H1 (cell line): ENCODE data around the gene SP4. TPM values are rescaled to one million over a fixed set of nuclear protein-coding genes. Genes with fewer than 3 reads are reported as not detected.

Source experiments
- CTCF ChIA-PET: fragments of 300-600 bp; sonication (Branson Sonifier 250); formaldehyde crosslinking; loops from one replicate; lab custom pipeline; 2021; ENCODE audit not compliant: partially characterized antibody; lab: Charles Lee
- POLR2A ChIA-PET: fragments of 300-600 bp; sonication (Branson Sonifier 250); formaldehyde crosslinking; loops from one replicate; lab custom pipeline; 2021; ENCODE audit warnings: inconsistent platforms; ENCODE audit not compliant: partially characterized antibody; lab: Charles Lee
- DNase-seq, 2 experiments: peaks; one replicate each; pipeline versions ENCODE4 v3.0.0 to v3.0.0-alpha.2; 2010 to 2022; ENCODE audit warnings: low spot score in 2 of 2, low read depth in 1 of 2, mixed read lengths in 1 of 2
- FAIRE-seq: peaks from 2 replicates; lab custom pipeline; 2011; peaks lifted over from hg19 to GRCh38; lab: Jason Lieb, UNC
- H2AFZ ChIP-seq: 2 replicates; pipeline ENCODE4 v1.8.1; 2012; ENCODE audit warnings: low read length, inconsistent platforms
- H2AK5ac ChIP-seq: 2 replicates; pipeline ENCODE4 v1.6.1; 2013; ENCODE audit warnings: low read depth, low read length
- H2BK120ac ChIP-seq: replicated peaks from 2 replicates; pipeline ENCODE3; 2013; ENCODE audit warnings: low read depth, low read length, inconsistent platforms
- H2BK12ac ChIP-seq: 2 replicates; pipeline ENCODE4 v1.6.1; 2013; ENCODE audit warnings: low read depth, low read length
- H2BK15ac ChIP-seq: 2 replicates; pipeline ENCODE4 v1.6.1; 2013; ENCODE audit warnings: low read length
- H2BK20ac ChIP-seq: 2 replicates; pipeline ENCODE4 v1.6.1; 2013; ENCODE audit warnings: low read length
- H2BK5ac ChIP-seq: 2 replicates; pipeline ENCODE4 v1.6.1; 2013; ENCODE audit warnings: low read depth, low read length
- H3K14ac ChIP-seq: 2 replicates; pipeline ENCODE4 v1.6.1; 2013; ENCODE audit warnings: inconsistent platforms; ENCODE audit not compliant: insufficient read length
- H3K18ac ChIP-seq: 2 replicates; pipeline ENCODE4 v1.6.1; 2013; ENCODE audit warnings: low read length; ENCODE audit errors: extremely low read depth
- H3K23ac ChIP-seq: 2 replicates; pipeline ENCODE4 v1.6.1; 2013; ENCODE audit warnings: inconsistent platforms; ENCODE audit not compliant: insufficient read length
- H3K23me2 ChIP-seq: 2 replicates; pipeline ENCODE4 v1.6.1; 2013; ENCODE audit warnings: low read depth, low read length
- H3K27ac ChIP-seq: 2 replicates; pipeline ENCODE4 v1.6.1; 2011; ENCODE audit warnings: low read depth, low read length, inconsistent platforms
- H3K27me3 ChIP-seq, 4 experiments: replicated peaks in 1 of 4; 1 replicate in 1 of 4; 2 replicates in 3 of 4; pipeline versions ENCODE4 v1.6.1 to v1.8.1; 2011 to 2013; ENCODE audit warnings: low read length in 3 of 4, mild to moderate bottlenecking in 3 of 4, inconsistent platforms in 2 of 4, mixed read lengths in 2 of 4, moderate library complexity in 1 of 4; ENCODE audit not compliant: control insufficient read depth in 3 of 4, insufficient read depth in 3 of 4; ENCODE audit errors: extremely low read depth in 1 of 4
- H3K36me3 ChIP-seq, 4 experiments: 2 replicates each; pipeline versions ENCODE4 v1.6.1 to v1.8.1; 2011 to 2013; ENCODE audit warnings: mild to moderate bottlenecking in 4 of 4, low read length in 3 of 4, moderate library complexity in 2 of 4, control low read depth in 1 of 4, inconsistent platforms in 1 of 4; ENCODE audit not compliant: insufficient read depth in 4 of 4, control insufficient read depth in 2 of 4
- H3K4ac ChIP-seq: replicated peaks from 2 replicates; pipeline ENCODE3; 2013; ENCODE audit warnings: low read length, low read depth, mixed read lengths, inconsistent platforms; ENCODE audit not compliant: insufficient read length
- H3K4me1 ChIP-seq, 4 experiments: replicated peaks in 1 of 4; 1 replicate in 1 of 4; 2 replicates in 3 of 4; pipeline versions ENCODE4 v1.6.1 to v1.8.1; 2011 to 2013; ENCODE audit warnings: low read length in 3 of 4, inconsistent platforms in 2 of 4, mixed read lengths in 1 of 4; ENCODE audit not compliant: insufficient read depth in 4 of 4, control insufficient read depth in 3 of 4
- H3K4me2 ChIP-seq, 2 experiments: 2 replicates each; pipeline versions ENCODE4 v1.6.1 to v1.8.1; 2011 to 2013; ENCODE audit warnings: low read depth in 2 of 2, low read length in 2 of 2, control low read depth in 1 of 2, inconsistent platforms in 1 of 2, mild to moderate bottlenecking in 1 of 2; ENCODE audit not compliant: insufficient read depth in 1 of 2
- H3K4me3 ChIP-seq, 4 experiments: fragments of 200-600, 300-600 bp in 1 of 4; sonication (generic), shearing (Covaris generic), sonication (Bioruptor Twin) in 1 of 4; 2 replicates each; pipeline versions ENCODE4 v1.5.1 to v1.8.1; 2011 to 2016; ENCODE audit warnings: low read length in 4 of 4, low read depth in 3 of 4, control low read depth in 2 of 4, inconsistent platforms in 2 of 4, mild to moderate bottlenecking in 2 of 4, mixed read lengths in 1 of 4, moderate library complexity in 1 of 4; ENCODE audit not compliant: insufficient read depth in 2 of 4; ENCODE audit errors: extremely low read depth in 1 of 4
- H3K56ac ChIP-seq: replicated peaks from 2 replicates; pipeline ENCODE3; 2013; ENCODE audit warnings: low read depth, mild to moderate bottlenecking, mixed read lengths, low read length, inconsistent platforms; ENCODE audit not compliant: insufficient read length
- H3K79me1 ChIP-seq: 2 replicates; pipeline ENCODE4 v1.6.1; 2013; ENCODE audit warnings: low read depth, low read length, control low read depth
- H3K79me2 ChIP-seq, 2 experiments: 2 replicates each; pipeline versions ENCODE4 v1.6.1 to v1.8.1; 2012 to 2013; ENCODE audit warnings: low read length in 2 of 2, mild to moderate bottlenecking in 2 of 2, inconsistent platforms in 1 of 2; ENCODE audit not compliant: insufficient read depth in 2 of 2, control insufficient read depth in 1 of 2
- H3K9ac ChIP-seq, 4 experiments: replicated peaks in 1 of 4; 1 replicate in 1 of 4; 2 replicates in 3 of 4; pipeline versions ENCODE4 v1.6.1 to v1.8.1; 2011 to 2013; ENCODE audit warnings: low read depth in 3 of 4, low read length in 3 of 4, control low read depth in 2 of 4, mild to moderate bottlenecking in 2 of 4, moderate library complexity in 2 of 4, inconsistent platforms in 1 of 4; ENCODE audit errors: extremely low read depth in 1 of 4
- H3K9me3 ChIP-seq, 2 experiments: 2 replicates each; pipeline versions ENCODE4 v1.6.1 to v1.8.1; 2012 to 2013; ENCODE audit warnings: mild to moderate bottlenecking in 2 of 2, moderate library complexity in 2 of 2, control low read depth in 1 of 2, inconsistent platforms in 1 of 2, low read depth in 1 of 2, low read length in 1 of 2, mixed read lengths in 1 of 2; ENCODE audit not compliant: insufficient read depth in 2 of 2
- H4K20me1 ChIP-seq, 2 experiments: replicated peaks in 1 of 2; 2 replicates each; pipeline versions ENCODE3 to v1.8.1; 2011 to 2013; ENCODE audit warnings: inconsistent platforms in 2 of 2, low read length in 2 of 2, mild to moderate bottlenecking in 1 of 2; ENCODE audit not compliant: insufficient read depth in 2 of 2, control insufficient read depth in 1 of 2
- H4K5ac ChIP-seq: 2 replicates; pipeline ENCODE4 v1.6.1; 2013; ENCODE audit warnings: low read length, low read depth, mixed read lengths, inconsistent platforms; ENCODE audit not compliant: insufficient read length
- H4K8ac ChIP-seq: 2 replicates; pipeline ENCODE4 v1.8.0; 2013; ENCODE audit warnings: mild to moderate bottlenecking, moderate library complexity, low read length, inconsistent platforms; ENCODE audit not compliant: insufficient read depth; ENCODE audit errors: extremely low read depth
- H4K91ac ChIP-seq: replicated peaks from 2 replicates; pipeline ENCODE3; 2013; ENCODE audit warnings: low read length, mixed read lengths, inconsistent platforms; ENCODE audit not compliant: insufficient read length
- CEBPB ChIP-seq: IDR thresholded peaks from 2 replicates; pipeline ENCODE4 v1.6.1; 2012; ENCODE audit warnings: low read depth, low read length
- MAFK ChIP-seq: IDR thresholded peaks from 2 replicates; pipeline ENCODE4 v1.6.1; 2012; ENCODE audit warnings: low read depth, mild to moderate bottlenecking, improper control_type of control experiment, low read length
- TCF12 ChIP-seq: IDR thresholded peaks from 2 replicates; pipeline ENCODE4 v1.6.1; 2011; ENCODE audit warnings: low read depth, mild to moderate bottlenecking, low read length
- WGBS, 2 experiments: shearing (Covaris generic) in 1 of 2; methylation state at CpG; one replicate each; pipeline versions ENCODE4 v1.1.6 to v1.1.7; 2013 to 2015; ENCODE audit warnings: low lambda C conversion rate in 2 of 2, mixed read lengths in 2 of 2, inconsistent platforms in 1 of 2, low coverage in 1 of 2, missing lambda C conversion rate in 1 of 2; ENCODE audit not compliant: insufficient replicate concordance in 2 of 2, insufficient coverage in 1 of 2, insufficient read length in 1 of 2; ENCODE audit errors: extremely low coverage in 1 of 2, missing lambda C conversion rate in 1 of 2; 5-methylcytosine and 5-hydroxymethylcytosine counted together
- polyA plus RNA-seq, 7 experiments: library from polyadenylated mRNA; depleted of rRNA in 3 of 7; stranded (reverse) in 5 of 7; unstranded in 2 of 7; fragments of >200 nt in 5 of 7; fragments of 200-250 nt in 2 of 7; gene quantifications; 1 replicate in 5 of 7; 2 replicates in 1 of 7; 4 replicates in 1 of 7; pipeline versions ENCODE4 v1.2.1 to v1.2.3, GENCODE V29; 2011 to 2013; ENCODE audit warnings: missing spikeins in 2 of 7, mixed read lengths in 2 of 7
- total RNA-seq: library from RNA; stranded (reverse); fragmentation: NEBNext Ultra II Directional; extraction: Animal tissue kit (Norgen Biotek cat#: 25700); gene quantifications from 2 replicates; pipeline ENCODE4 v1.2.1, GENCODE V29; 2021

Gene SP4
- total and polyA plus RNA-seq, 2 of the 8 experiments (the other 6 are each of a cell fraction or from before 2014, with no cell fraction given) = 10.0 to 24.0 TPM

GRCh38 chr7:21454906-21455305, 27.0 kb downstream of the SP4 start:
- Histone ChIP-seq H3K4me2 (no peak overlapping the region), H4K91ac (no peak overlapping the region), H3K4me1 (no peaks in the 10 kb centered on the region), H2BK15ac (no peak overlapping the region), H3K9ac (no peak overlapping the region), H3K27ac (no peak overlapping the region), H3K56ac (no peak overlapping the region), H2AK5ac (no peak overlapping the region), H3K9me3 (peaks cover 48 to 59% of the 10 kb centered on the region in 2 experiments), H3K23me2 (no peaks in the 10 kb centered on the region), H3K23ac (no peak overlapping the region), H2BK12ac (no peak overlapping the region), H3K14ac (no peak overlapping the region), H4K5ac (no peak overlapping the region), H3K4me3 (no peak overlapping the region), H4K20me1 (no peaks in the 10 kb centered on the region), H2AFZ (no peak overlapping the region), H3K79me2 (peaks cover 0 to 36% of the 10 kb centered on the region in 2 experiments; a peak in 3 of 4 replicates), H3K79me1 (peaks cover 5% of the 10 kb centered on the region), H2BK20ac (no peak overlapping the region), H3K4ac (no peak overlapping the region), H4K8ac (no peak overlapping the region), H3K36me3 (peaks cover 2 to 80% (median 35%) of the 10 kb centered on the region in 4 experiments; a peak in 7 of 8 replicates), H2BK120ac (no peak overlapping the region), H3K27me3 (no peaks in the 10 kb centered on the region), H3K18ac (no peak overlapping the region), H2BK5ac (no peak overlapping the region)
- DNase-seq (no peak), FAIRE-seq (no peak)
- WGBS, 2 experiments = 63% methylated on average over 1 of the region's 1 CpG; no CpG with 5 or more reads in 1 of the 2 experiments
- TF ChIP-seq MAFK (no peak), TCF12 (no peak), CEBPB (no peak)
- CTCF ChIA-PET = no interaction called here
- POLR2A ChIA-PET = no interaction called here
